Gastroesophageal sphincter (tissue), 3 donors: Measurements from ENCODE around the gene CNTNAP1.
"Not testable (repeated sequence)": the region's sequence is repeated elsewhere in the genome, so short reads cannot be mapped to it uniquely, and the experiment has no call there.

Experiments used
- EP300 ChIP-seq: sonication (generic); formaldehyde crosslinking; IDR thresholded peaks from one replicate; pipeline ENCODE4 v1.6.1; 2017; ENCODE audit warnings: antibody characterized with exemption, mild to moderate bottlenecking
- POLR2A ChIP-seq, 2 donors: fragments of 450-650 bp; IDR thresholded peaks; one replicate each; pipeline ENCODE4 v1.6.1; 2017; ENCODE audit warnings: antibody characterized with exemption in 2 of 2, mild to moderate bottlenecking in 2 of 2, moderate library complexity in 1 of 2
- POLR2AphosphoS5 ChIP-seq: sonication (generic); formaldehyde crosslinking; IDR thresholded peaks from one replicate; pipeline ENCODE4 v1.6.1; 2017; ENCODE audit warnings: antibody characterized with exemption
- TF ChIP-seq, protein P1 (sequence below), 4 experiments: fragments of 200-600 bp in 2 of 4; fragments of 450-650 bp in 2 of 4; sonication (generic) in 1 of 4; IDR thresholded peaks; one replicate each; pipeline ENCODE4 v1.5.1; 2017 to 2019; ENCODE audit warnings: antibody characterized with exemption in 4 of 4, mild to moderate bottlenecking in 2 of 4, moderate library complexity in 2 of 4

GRCh38 chr17:42659932-42660274, 22.4 kb upstream of the CNTNAP1 start:
- TF ChIP-seq, protein P1, sequence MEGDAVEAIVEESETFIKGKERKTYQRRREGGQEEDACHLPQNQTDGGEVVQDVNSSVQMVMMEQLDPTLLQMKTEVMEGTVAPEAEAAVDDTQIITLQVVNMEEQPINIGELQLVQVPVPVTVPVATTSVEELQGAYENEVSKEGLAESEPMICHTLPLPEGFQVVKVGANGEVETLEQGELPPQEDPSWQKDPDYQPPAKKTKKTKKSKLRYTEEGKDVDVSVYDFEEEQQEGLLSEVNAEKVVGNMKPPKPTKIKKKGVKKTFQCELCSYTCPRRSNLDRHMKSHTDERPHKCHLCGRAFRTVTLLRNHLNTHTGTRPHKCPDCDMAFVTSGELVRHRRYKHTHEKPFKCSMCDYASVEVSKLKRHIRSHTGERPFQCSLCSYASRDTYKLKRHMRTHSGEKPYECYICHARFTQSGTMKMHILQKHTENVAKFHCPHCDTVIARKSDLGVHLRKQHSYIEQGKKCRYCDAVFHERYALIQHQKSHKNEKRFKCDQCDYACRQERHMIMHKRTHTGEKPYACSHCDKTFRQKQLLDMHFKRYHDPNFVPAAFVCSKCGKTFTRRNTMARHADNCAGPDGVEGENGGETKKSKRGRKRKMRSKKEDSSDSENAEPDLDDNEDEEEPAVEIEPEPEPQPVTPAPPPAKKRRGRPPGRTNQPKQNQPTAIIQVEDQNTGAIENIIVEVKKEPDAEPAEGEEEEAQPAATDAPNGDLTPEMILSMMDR (IDR thresholded peaks at IDR 0.05): not testable (repeated sequence)
- TF ChIP-seq POLR2AphosphoS5; POLR2A (IDR thresholded peaks at IDR 0.05); EP300: not testable (repeated sequence)
